ENCODE data around the gene WFDC2.

Gene WFDC2

DNA sequence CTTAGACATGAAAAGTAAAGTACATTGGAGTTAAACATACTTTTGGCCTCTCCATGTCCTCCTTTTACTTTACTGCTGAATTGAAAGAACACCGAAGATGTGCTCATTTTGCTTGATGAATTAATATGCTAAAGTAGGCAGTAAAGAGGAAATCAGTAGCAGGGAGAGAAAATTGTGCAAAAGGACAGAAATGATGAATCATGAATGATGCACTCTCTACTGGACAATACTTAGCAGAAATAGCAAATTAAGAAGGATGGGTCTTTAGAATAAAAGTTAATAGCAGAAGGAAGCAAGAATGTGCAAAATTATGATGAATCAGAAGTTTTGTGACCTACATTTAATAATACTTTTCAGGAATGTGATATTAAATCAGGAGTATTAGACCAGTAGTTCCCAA is 54.3 kb downstream of the WFDC2 start:
- ATAC-seq (ENCODE audit: low read depth) (no peak), DNase-seq (ENCODE audit: low spot score in 2 of 2) (no peak)
- no peaks in the 10 kb centered on the region for H3K4me1 Mint-ChIP-seq
- H3K27me3 Mint-ChIP-seq: peaks cover 21% of the 10 kb centered on the region
- no peaks in the 10 kb centered on the region for H3K36me3 Mint-ChIP-seq
- no peak overlapping the region for H3K4me3 Mint-ChIP-seq
- H3K9me3 Mint-ChIP-seq: no peaks in the 10 kb centered on the region
- H3K27ac Mint-ChIP-seq: no peak overlapping the region

DNA sequence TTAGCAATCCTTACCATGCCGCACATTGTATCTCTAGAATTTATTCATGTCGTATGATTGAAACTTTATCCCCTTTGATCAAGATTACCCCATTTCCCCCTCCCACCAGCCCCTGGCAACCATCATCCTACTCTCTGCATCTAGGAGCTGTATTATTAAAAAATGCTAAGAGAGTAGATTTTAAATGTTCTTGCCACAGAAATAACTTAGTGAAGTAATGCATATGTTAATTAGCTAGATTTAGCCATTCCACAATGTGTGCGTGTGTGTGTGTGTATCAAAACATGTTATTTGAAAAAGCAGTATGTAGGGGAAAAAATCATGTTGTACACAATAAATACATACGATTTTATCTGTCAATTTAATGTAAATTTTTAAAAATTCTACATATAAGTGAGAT is 57.7 kb downstream of the WFDC2 start:
- Mint-ChIP-seq H3K27ac (no peak overlapping the region), H3K4me3 (no peak overlapping the region), H3K36me3 (no peaks in the 10 kb centered on the region), H3K4me1 (no peaks in the 10 kb centered on the region), H3K27me3 (peaks cover 18% of the 10 kb centered on the region), H3K9me3 (no peaks in the 10 kb centered on the region)
- DNase-seq (ENCODE audit: low spot score in 2 of 2): no peak
- no peak for ATAC-seq (ENCODE audit: low read depth)

Measured in memory B cell (primary cell).